Fibroblast of mammary gland (primary cell): ENCODE data around the gene ZFHX2.

Source experiments
- DNase-seq: peaks from one replicate; pipeline ENCODE4 v3.0.0-alpha.2; 2010; ENCODE audit warnings: low read depth
- H3K4me3 ChIP-seq: 2 replicates; pipeline ENCODE4 v1.5.1; 2011; ENCODE audit warnings: low read depth, mild to moderate bottlenecking, low read length, moderate library complexity; ENCODE audit not compliant: control insufficient read depth
- CTCF ChIP-seq: conservative IDR thresholded peaks from 2 replicates; pipeline ENCODE4 v1.5.1; 2011; ENCODE audit warnings: low read depth, low read length, inconsistent platforms; ENCODE audit not compliant: control insufficient read depth, insufficient read depth

The ZFHX2 gene

GRCh38 chr14:23532658-23533057, 18.9 kb downstream of the ZFHX2 start:
- no peak overlapping the region for H3K4me3 ChIP-seq

GRCh38 chr14:23531391-23531790, 20.2 kb downstream of the ZFHX2 start:
- TF ChIP-seq CTCF = no peak
- DNase-seq = no peak

More at GRCh38 chr14:23532658-23533057, 18.9 kb downstream of the ZFHX2 start:
- no peak for TF ChIP-seq CTCF
- no peak for DNase-seq

GRCh38 chr14:23530375-23531055, 21.1 kb downstream of the ZFHX2 start:
- no peak overlapping the region for H3K4me3 ChIP-seq
- no peak for TF ChIP-seq CTCF
- DNase-seq = no peak

More at GRCh38 chr14:23531391-23531790, 20.2 kb downstream of the ZFHX2 start:
- H3K4me3 ChIP-seq = no peak overlapping the region

DNA sequence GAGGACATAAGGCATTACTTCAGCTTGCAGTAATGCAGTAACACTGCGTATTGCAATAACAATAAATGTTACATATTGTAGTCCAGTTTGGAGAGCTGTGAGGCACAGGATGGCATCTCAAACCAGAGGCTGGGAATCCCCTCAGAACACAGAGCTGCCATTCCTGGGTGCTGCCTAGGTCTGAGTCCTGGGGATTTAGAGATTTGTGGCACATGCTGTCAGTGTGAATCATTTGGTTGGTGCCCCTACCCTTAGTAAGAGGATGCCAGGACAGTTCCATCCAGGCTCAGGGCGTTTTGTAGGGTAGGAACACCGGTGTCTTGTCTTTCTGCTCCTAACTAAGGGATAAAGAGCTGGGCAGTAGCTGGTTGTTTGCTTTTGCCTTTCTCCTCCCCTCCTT, 22.5 kb downstream of the ZFHX2 start:
- no peak for TF ChIP-seq CTCF
- no peak for DNase-seq
- H3K4me3 ChIP-seq = no peak overlapping the region

DNA sequence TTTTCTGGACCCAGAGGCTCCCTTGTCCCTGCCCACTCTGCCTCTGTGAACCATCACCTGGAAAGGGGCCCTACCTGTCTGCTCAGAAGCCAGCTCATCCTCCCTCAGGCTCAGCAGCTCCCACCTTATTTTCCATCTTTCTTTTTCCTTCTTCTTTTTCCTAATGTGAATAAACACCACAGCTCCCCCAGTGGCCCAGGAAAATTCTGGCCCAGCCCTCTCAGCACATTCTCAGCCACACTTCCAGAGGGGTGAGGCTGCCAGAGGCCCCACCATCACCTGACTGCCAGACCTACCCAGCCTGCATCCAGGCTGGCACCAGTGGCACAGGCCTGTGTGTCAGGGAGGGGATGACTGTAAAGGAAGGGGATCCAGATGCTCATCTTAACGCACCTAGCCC, 23.0 kb downstream of the ZFHX2 start:
- no peak for DNase-seq
- no peak for TF ChIP-seq CTCF
- H3K4me3 ChIP-seq = no peak overlapping the region

DNA sequence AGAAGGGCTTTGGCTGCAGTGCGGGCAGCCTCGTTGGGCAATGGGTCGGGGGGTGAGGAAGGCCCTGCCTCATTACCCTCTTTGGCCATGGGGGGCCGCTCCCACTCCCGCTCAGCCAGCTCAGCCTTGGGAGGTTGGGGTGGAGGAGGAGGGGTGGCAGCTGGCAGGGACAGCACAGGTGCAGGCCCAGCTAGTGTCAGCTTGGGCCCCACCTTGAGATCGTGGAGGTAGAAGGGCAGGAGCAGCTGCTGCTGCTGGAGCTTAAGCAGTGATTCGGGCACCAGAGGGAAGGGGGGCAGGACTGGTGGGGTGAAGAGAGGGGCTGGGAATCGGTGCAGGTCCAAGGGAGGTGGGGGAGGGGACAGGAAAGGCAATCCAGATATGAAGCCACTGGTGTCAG, 26.0 kb downstream of the ZFHX2 start:
- H3K4me3 ChIP-seq = no peak overlapping the region
- TF ChIP-seq CTCF = no peak
- DNase-seq = no peak

- DNase-seq = no peak
- H3K4me3 ChIP-seq = no peak overlapping the region
- TF ChIP-seq CTCF = no peak
Observed at GRCh38 chr14:23524954-23525353, 26.6 kb downstream of the ZFHX2 start.
